ENCODE results near the gene LTBP1. TPM values are rescaled to one million over a fixed set of nuclear protein-coding genes. Genes with fewer than 3 reads are reported as not detected.

The LTBP1 gene
- total and polyA plus RNA-seq, 2 experiments from 2014 or later: 15.7 to 49.8 TPM

GRCh38 chr2:33375054-33375453 lies 428.3 kb downstream of the LTBP1 start:
- Histone ChIP-seq H3K79me2 (replicated peaks; ENCODE audit: insufficient read depth) (no peaks in the 10 kb centered on the region), H3F3A (replicated peaks; ENCODE audit: low read depth) (no peaks in the 10 kb centered on the region), H3K9me2 (ENCODE audit: insufficient read depth) (no peaks in the 10 kb centered on the region), H3K36me3 (ENCODE audit: insufficient read depth) (no peaks in the 10 kb centered on the region), H3K4me1 (ENCODE audit: insufficient read depth) (peaks cover 7% of the 10 kb centered on the region; the same call in 1 of the 2 replicates), H3K27me3 (ENCODE audit: insufficient read depth) (no peaks in the 10 kb centered on the region), H3K4me2 (no peak overlapping the region), H3K27ac (ENCODE audit: low read depth) (no peak overlapping the region), H3K4me3 (no peak overlapping the region), H2AFZ (no peak overlapping the region), H4K20me1 (replicated peaks; ENCODE audit: insufficient read depth) (no peaks in the 10 kb centered on the region)
- DNase-seq (ENCODE audit: low spot score) (no peak), ATAC-seq (no peak)
- TF ChIP-seq ZNF114 (CRISPR knock-in tag; IDR thresholded peaks at IDR 0.05) (no peak), JUNB (IDR thresholded peaks at IDR 0.05; ENCODE audit: unreplicated experiment) (no peak), REST (IDR thresholded peaks at IDR 0.05; ENCODE audit: unreplicated experiment) (no peak), NANOG (IDR thresholded peaks at IDR 0.05; ENCODE audit: borderline replicate concordance) (no peak), EZH2 (IDR thresholded peaks at IDR 0.05; ENCODE audit: low read depth, unreplicated experiment) (no peak), STAT1 (IDR thresholded peaks at IDR 0.05; ENCODE audit: unreplicated experiment) (no peak), ZNF331 (CRISPR knock-in tag; IDR thresholded peaks at IDR 0.05; ENCODE audit: low read depth) (no peak), POLR2AphosphoS5 (IDR thresholded peaks at IDR 0.05; ENCODE audit: low read depth) (no peak), EZH2phosphoT487 (IDR thresholded peaks at IDR 0.05; ENCODE audit: unreplicated experiment) (no peak), ZNF462 (CRISPR knock-in tag; IDR thresholded peaks at IDR 0.05) (no peak), CREB1 (CRISPR knock-in tag; IDR thresholded peaks at IDR 0.05; ENCODE audit: low read depth) (no peak), CTCF (conservative IDR thresholded peaks at IDR 0.05; ENCODE audit: low read depth in 2 of 2) (no peak)
- TF ChIP-seq, protein P1, sequence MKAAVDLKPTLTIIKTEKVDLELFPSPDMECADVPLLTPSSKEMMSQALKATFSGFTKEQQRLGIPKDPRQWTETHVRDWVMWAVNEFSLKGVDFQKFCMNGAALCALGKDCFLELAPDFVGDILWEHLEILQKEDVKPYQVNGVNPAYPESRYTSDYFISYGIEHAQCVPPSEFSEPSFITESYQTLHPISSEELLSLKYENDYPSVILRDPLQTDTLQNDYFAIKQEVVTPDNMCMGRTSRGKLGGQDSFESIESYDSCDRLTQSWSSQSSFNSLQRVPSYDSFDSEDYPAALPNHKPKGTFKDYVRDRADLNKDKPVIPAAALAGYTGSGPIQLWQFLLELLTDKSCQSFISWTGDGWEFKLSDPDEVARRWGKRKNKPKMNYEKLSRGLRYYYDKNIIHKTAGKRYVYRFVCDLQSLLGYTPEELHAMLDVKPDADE (IDR thresholded peaks at IDR 0.05): no peak
- Mint-ChIP-seq H3K9me3 (no peaks in the 10 kb centered on the region; the same call in 1 of the 3 replicates), H3K27me3 (ENCODE audit: insufficient read depth, low read depth, poor library complexity) (no peaks in the 10 kb centered on the region), H3K4me3 (no peak overlapping the region), H3K4me1 (peaks cover 18% of the 10 kb centered on the region), H3K27ac (no peak overlapping the region), H3K36me3 (ENCODE audit: low read depth) (no peaks in the 10 kb centered on the region)

Data from GM23338 (cell line).